ENCODE measurements around the gene RGS16.

RGS16 gene

GRCh38 chr1:182604175-182605164 lies at the start of gene RGS16:
RGS16 (minus strand) TSS chr1:182604389; CDS start chr1:182604259, 130 bp downstream.
- peak within 1 kb of the TSS; percentile 44 to 61 for H3K4me3 ChIP-seq (ENCODE audit: low read depth in 1 of 2, low read length in 1 of 2)
- peaks cover 11% of the 10 kb centered on the region in 2 experiments for H3K4me1 ChIP-seq (ENCODE audit: control insufficient read depth in 1 of 2, insufficient read depth in 1 of 2, low read depth in 1 of 2, low read length in 1 of 2)
- H3K36me3 ChIP-seq = no peaks in the 10 kb centered on the region
- peak within 1 kb of the TSS; percentile 16 for H3K27ac ChIP-seq
- TF ChIP-seq CTCF (IDR thresholded peaks at IDR 0.05) = peak; percentile 34
- no peaks in the 10 kb centered on the region for H3K9me3 ChIP-seq
- H3K27me3 ChIP-seq = peaks cover 81% of the 10 kb centered on the region

- Histone ChIP-seq H3K27ac (no peak overlapping the region), H3K36me3 (no peaks in the 10 kb centered on the region), H3K9me3 (no peaks in the 10 kb centered on the region), H3K4me3 (ENCODE audit: low read depth in 1 of 2, low read length in 1 of 2) (no peak overlapping the region), H3K4me1 (ENCODE audit: control insufficient read depth in 1 of 2, insufficient read depth in 1 of 2, low read depth in 1 of 2, low read length in 1 of 2) (no peaks in the 10 kb centered on the region), H3K27me3 (peaks cover 23% of the 10 kb centered on the region)
- no peak for TF ChIP-seq CTCF (IDR thresholded peaks at IDR 0.05)
Measured at GRCh38 chr1:182653986-182654385, 49.8 kb upstream of the RGS16 start.

- peaks cover 13% of the 10 kb centered on the region for H3K27me3 ChIP-seq
- no peaks in the 10 kb centered on the region for H3K4me1 ChIP-seq (ENCODE audit: control insufficient read depth in 1 of 2, insufficient read depth in 1 of 2, low read depth in 1 of 2, low read length in 1 of 2)
- H3K36me3 ChIP-seq = no peaks in the 10 kb centered on the region
- H3K27ac ChIP-seq = no peak overlapping the region
- no peak for TF ChIP-seq CTCF (IDR thresholded peaks at IDR 0.05)
- H3K4me3 ChIP-seq (ENCODE audit: low read depth in 1 of 2, low read length in 1 of 2) = no peak overlapping the region
- H3K9me3 ChIP-seq = no peaks in the 10 kb centered on the region
Measured at GRCh38 chr1:182652933-182653332, 48.7 kb upstream of the RGS16 start.

- Histone ChIP-seq H3K4me3 (ENCODE audit: low read depth in 1 of 2, low read length in 1 of 2) (no peak overlapping the region), H3K36me3 (no peaks in the 10 kb centered on the region), H3K4me1 (ENCODE audit: control insufficient read depth in 1 of 2, insufficient read depth in 1 of 2, low read depth in 1 of 2, low read length in 1 of 2) (no peaks in the 10 kb centered on the region), H3K9me3 (no peaks in the 10 kb centered on the region), H3K27ac (no peak overlapping the region), H3K27me3 (no peaks in the 10 kb centered on the region)
- TF ChIP-seq CTCF (IDR thresholded peaks at IDR 0.05) = no peak
Measured at GRCh38 chr1:182651339-182651724, 47.1 kb upstream of the RGS16 start.

- H3K9me3 ChIP-seq = no peaks in the 10 kb centered on the region
- H3K27me3 ChIP-seq = no peaks in the 10 kb centered on the region
- no peaks in the 10 kb centered on the region for H3K36me3 ChIP-seq
- TF ChIP-seq CTCF (IDR thresholded peaks at IDR 0.05) = no peak
- H3K4me1 ChIP-seq (ENCODE audit: control insufficient read depth in 1 of 2, insufficient read depth in 1 of 2, low read depth in 1 of 2, low read length in 1 of 2) = no peaks in the 10 kb centered on the region
- no peak overlapping the region for H3K27ac ChIP-seq
- no peak overlapping the region for H3K4me3 ChIP-seq (ENCODE audit: low read depth in 1 of 2, low read length in 1 of 2)
Measured at GRCh38 chr1:182650678-182651338, 46.6 kb upstream of the RGS16 start.

All from neutrophil (primary cell).